ENCODE results near the gene CDK5RAP2.

CDK5RAP2 gene

GRCh38 chr9:120374817-120375216, 205.2 kb downstream of the CDK5RAP2 start:
- no peaks in the 10 kb centered on the region for H3K4me1 ChIP-seq (ENCODE audit: control insufficient read depth, insufficient read depth, low read length)
- CTCF ChIA-PET, result no interaction called here
- POLR2A ChIA-PET, result no interaction called here
- TF ChIP-seq ZNF391 (tag by site-specific recombination; IDR thresholded peaks at IDR 0.05; ENCODE audit: borderline replicate concordance, low read depth) (no peak), PRDM6 (tag by site-specific recombination; IDR thresholded peaks at IDR 0.05) (no peak), ZNF366 (tag by site-specific recombination; conservative IDR thresholded peaks at IDR 0.05) (no peak), ZFHX2 (tag by site-specific recombination; conservative IDR thresholded peaks at IDR 0.05) (no peak), ZNF169 (tag by site-specific recombination; IDR thresholded peaks at IDR 0.05) (no peak), GLI2 (tag by site-specific recombination; IDR thresholded peaks at IDR 0.05; ENCODE audit: borderline replicate concordance, low read depth) (no peak), ZNF501 (tag by site-specific recombination; IDR thresholded peaks at IDR 0.05) (no peak), ZBTB48 (tag by site-specific recombination; IDR thresholded peaks at IDR 0.05) (no peak), ZNF274 (IDR thresholded peaks at IDR 0.05; ENCODE audit: low read length) (no peak), ZNF274 (tag by site-specific recombination; IDR thresholded peaks at IDR 0.05; ENCODE audit: borderline replicate concordance) (no peak), ZNF623 (tag by site-specific recombination; IDR thresholded peaks at IDR 0.05) (no peak), BCL11A (tag by site-specific recombination; IDR thresholded peaks at IDR 0.05; ENCODE audit: low read depth) (no peak), ZBTB17 (tag by site-specific recombination; IDR thresholded peaks at IDR 0.05) (no peak), ZNF223 (tag by site-specific recombination; IDR thresholded peaks at IDR 0.05) (no peak), ZNF585B (tag by site-specific recombination; IDR thresholded peaks at IDR 0.05) (no peak), ZNF311 (tag by site-specific recombination; IDR thresholded peaks at IDR 0.05; ENCODE audit: borderline replicate concordance) (no peak), SP2 (tag by site-specific recombination; IDR thresholded peaks at IDR 0.05) (no peak)
- H3K36me3 ChIP-seq (ENCODE audit: control insufficient read depth in 2 of 2, insufficient read depth in 1 of 2, low read length in 2 of 2), result no peaks in the 10 kb centered on the region
- H3K9me3 ChIP-seq (ENCODE audit: control insufficient read depth, insufficient read depth, low read depth, low read length), result no peaks in the 10 kb centered on the region
- H3K27ac ChIP-seq (ENCODE audit: extremely low read depth, low read depth, low read length), result no peak overlapping the region
- no peak overlapping the region for H3K4me3 ChIP-seq (ENCODE audit: low read depth, low read length)

- Histone ChIP-seq H3K4me3 (ENCODE audit: low read depth, low read length) (no peak overlapping the region), H3K9me3 (ENCODE audit: control insufficient read depth, insufficient read depth, low read depth, low read length) (no peaks in the 10 kb centered on the region), H3K27ac (ENCODE audit: extremely low read depth, low read depth, low read length) (no peak overlapping the region), H3K36me3 (ENCODE audit: control insufficient read depth in 2 of 2, insufficient read depth in 1 of 2, low read length in 2 of 2) (no peaks in the 10 kb centered on the region), H3K4me1 (ENCODE audit: control insufficient read depth, insufficient read depth, low read length) (no peaks in the 10 kb centered on the region)
- CTCF ChIA-PET, result no interaction called here
- POLR2A ChIA-PET, result no interaction called here
- no peak for TF ChIP-seq ZNF558 (tag by site-specific recombination; IDR thresholded peaks at IDR 0.05)
- no peak for TF ChIP-seq ZNF426 (tag by site-specific recombination; IDR thresholded peaks at IDR 0.05)
- TF ChIP-seq ZNF521 (tag by site-specific recombination; IDR thresholded peaks at IDR 0.05), result no peak
- TF ChIP-seq KLF7 (tag by site-specific recombination; IDR thresholded peaks at IDR 0.05; ENCODE audit: borderline replicate concordance), result no peak
- TF ChIP-seq ZNF600 (tag by site-specific recombination; IDR thresholded peaks at IDR 0.05), result no peak
- TF ChIP-seq ZNF202 (tag by site-specific recombination; IDR thresholded peaks at IDR 0.05; ENCODE audit: borderline replicate concordance), result no peak
- no peak for TF ChIP-seq REST (tag by site-specific recombination; IDR thresholded peaks at IDR 0.05)
- TF ChIP-seq ZBTB1 (tag by site-specific recombination; IDR thresholded peaks at IDR 0.05), result no peak
- no peak for TF ChIP-seq ZNF560 (tag by site-specific recombination; IDR thresholded peaks at IDR 0.05; ENCODE audit: borderline replicate concordance)
- no peak for TF ChIP-seq ZNF26 (tag by site-specific recombination; IDR thresholded peaks at IDR 0.05)
- TF ChIP-seq REPIN1 (tag by site-specific recombination; IDR thresholded peaks at IDR 0.05; ENCODE audit: low read depth), result no peak
Observed at GRCh38 chr9:120374239-120374638, 205.7 kb downstream of the CDK5RAP2 start.
